HUES6 (cell line): ENCODE results near the gene ZNF682.
A peak's percentile ranks its signal among the peaks of the same experiment; 100 is the strongest.
"Not testable (repeated sequence)": the region's sequence is repeated elsewhere in the genome, so short reads cannot be mapped to it uniquely, and the experiment has no call there.

Experiments used
- H3K27ac ChIP-seq: 2 replicates; pipeline ENCODE4 v1.7.0; 2013; ENCODE audit warnings: low read depth, mild to moderate bottlenecking, low read length, inconsistent platforms
- H3K27me3 ChIP-seq: 2 replicates; pipeline ENCODE4 v1.6.1; 2013; ENCODE audit warnings: low read length; ENCODE audit not compliant: control insufficient read depth, insufficient read depth
- H3K36me3 ChIP-seq: 2 replicates; pipeline ENCODE4 v1.6.1; 2013; ENCODE audit warnings: low read length; ENCODE audit not compliant: control insufficient read depth, insufficient read depth
- H3K4me1 ChIP-seq: 2 replicates; pipeline ENCODE4 v1.6.1; 2013; ENCODE audit warnings: low read length; ENCODE audit not compliant: control insufficient read depth, insufficient read depth
- H3K4me3 ChIP-seq: 2 replicates; pipeline ENCODE4 v1.5.1; 2013; ENCODE audit warnings: low read depth, low read length
- H3K9ac ChIP-seq: one replicate; pipeline ENCODE4 v1.6.1; 2013; ENCODE audit warnings: mild to moderate bottlenecking, low read length
- H3K9me3 ChIP-seq: 2 replicates; pipeline ENCODE4 v1.6.1; 2013; ENCODE audit warnings: low read depth, low read length; ENCODE audit not compliant: control insufficient read depth, insufficient read depth

The ZNF682 gene

DNA sequence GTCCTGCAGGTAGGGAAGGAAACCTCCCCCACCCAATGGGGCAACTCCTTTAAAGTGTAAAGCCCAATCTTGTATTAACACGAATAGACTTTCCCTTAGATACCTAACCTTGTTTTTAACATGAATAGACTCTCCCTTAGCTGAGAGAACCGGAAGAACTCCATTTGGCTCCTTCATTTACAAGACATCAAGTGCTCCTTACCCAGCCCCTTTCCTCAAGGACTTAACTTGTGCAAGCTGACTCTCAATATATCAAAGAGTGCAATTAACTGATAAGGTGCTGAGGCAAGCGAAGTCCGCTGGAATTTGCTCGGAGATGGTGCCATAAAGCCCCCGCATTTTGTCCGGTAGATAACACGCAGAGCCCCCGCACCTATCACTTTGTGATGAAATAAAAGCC, 28.6 kb upstream of the ZNF682 start:
- no peaks in the 10 kb centered on the region for H3K27me3 ChIP-seq
- peaks cover 16% of the 10 kb centered on the region; the same call in 1 of the 2 replicates for H3K4me1 ChIP-seq
- H3K36me3 ChIP-seq = no peaks in the 10 kb centered on the region
- no peak overlapping the region for H3K27ac ChIP-seq
- peaks cover 20% of the 10 kb centered on the region for H3K9me3 ChIP-seq
- no peak overlapping the region for H3K9ac ChIP-seq
- H3K4me3 ChIP-seq = peak overlapping the region; percentile 27; the same call in 1 of the 2 replicates

DNA sequence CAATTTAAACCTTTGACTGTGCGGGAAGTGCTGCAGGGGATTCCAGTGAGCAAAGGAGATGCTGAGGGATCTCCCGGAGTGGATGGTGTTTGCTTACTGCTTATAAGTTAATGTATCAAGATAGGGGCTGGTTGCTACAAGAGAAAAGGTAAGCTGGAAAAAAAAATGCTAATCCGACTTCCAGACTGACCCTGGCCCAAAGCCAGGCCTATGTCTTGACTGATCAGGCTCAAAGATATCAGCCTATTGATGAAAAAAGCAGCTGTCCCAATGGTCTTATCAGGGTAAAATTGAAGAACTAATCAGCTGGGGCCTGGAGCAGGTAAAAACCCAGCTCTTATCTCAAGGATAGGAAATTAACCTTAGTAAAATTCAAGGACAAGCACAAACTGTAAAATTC, 27.6 kb upstream of the ZNF682 start:
- Histone ChIP-seq H3K9me3 (peaks cover 23% of the 10 kb centered on the region), H3K36me3 (no peaks in the 10 kb centered on the region), H3K4me1 (peaks cover 16% of the 10 kb centered on the region; the same call in 1 of the 2 replicates), H3K4me3 (no peak overlapping the region), H3K27ac (no peak overlapping the region), H3K27me3 (no peaks in the 10 kb centered on the region), H3K9ac (no peak overlapping the region)

DNA sequence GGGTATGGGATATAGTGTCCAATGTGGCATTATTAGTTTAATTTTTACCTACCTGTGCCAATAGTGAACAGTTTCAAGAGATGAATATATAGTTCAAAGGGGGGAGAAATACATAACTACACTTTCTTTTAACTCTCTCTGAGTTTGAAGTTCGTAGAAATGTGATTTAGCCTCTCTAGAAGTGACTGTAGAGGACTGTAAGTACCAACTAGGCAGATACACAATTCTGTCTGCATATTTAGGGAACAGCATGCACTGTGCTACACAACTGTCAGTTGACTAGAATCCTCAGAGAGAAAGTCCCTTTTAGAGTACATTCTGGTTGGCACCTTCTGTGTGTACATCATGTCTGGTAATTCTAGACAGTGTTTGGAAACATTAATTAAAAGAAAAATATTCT, 21.0 kb upstream of the ZNF682 start:
- Histone ChIP-seq H3K9me3 (peaks cover 18% of the 10 kb centered on the region), H3K27me3 (no peaks in the 10 kb centered on the region), H3K9ac (no peak overlapping the region), H3K36me3 (no peaks in the 10 kb centered on the region), H3K4me1 (no peaks in the 10 kb centered on the region; the same call in 1 of the 2 replicates), H3K4me3 (no peak overlapping the region), H3K27ac (no peak overlapping the region)

DNA sequence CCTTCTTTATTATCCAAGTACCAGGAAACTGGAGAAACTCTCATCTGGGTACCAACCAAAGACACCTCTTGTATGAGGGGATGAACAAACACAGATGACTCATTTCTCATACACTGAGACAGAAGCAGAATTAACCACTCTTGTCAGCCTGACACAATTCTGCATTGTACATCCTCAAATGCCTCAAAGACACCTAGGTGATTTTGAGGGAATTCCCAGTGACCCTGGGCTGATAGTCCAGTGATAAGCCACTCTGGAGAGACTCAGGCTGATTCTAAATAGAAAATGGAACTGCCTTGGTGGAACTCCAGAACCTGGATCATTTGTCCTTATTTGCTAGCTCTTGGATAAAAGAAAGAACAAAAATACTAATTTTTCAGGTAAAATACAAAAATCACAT, 19.4 kb upstream of the ZNF682 start:
- H3K4me3 ChIP-seq, H3K9ac ChIP-seq, H3K36me3 ChIP-seq, H3K27me3 ChIP-seq, H3K4me1 ChIP-seq, H3K27ac ChIP-seq: not testable (repeated sequence)
- peaks cover 16% of the 10 kb centered on the region for H3K9me3 ChIP-seq

DNA sequence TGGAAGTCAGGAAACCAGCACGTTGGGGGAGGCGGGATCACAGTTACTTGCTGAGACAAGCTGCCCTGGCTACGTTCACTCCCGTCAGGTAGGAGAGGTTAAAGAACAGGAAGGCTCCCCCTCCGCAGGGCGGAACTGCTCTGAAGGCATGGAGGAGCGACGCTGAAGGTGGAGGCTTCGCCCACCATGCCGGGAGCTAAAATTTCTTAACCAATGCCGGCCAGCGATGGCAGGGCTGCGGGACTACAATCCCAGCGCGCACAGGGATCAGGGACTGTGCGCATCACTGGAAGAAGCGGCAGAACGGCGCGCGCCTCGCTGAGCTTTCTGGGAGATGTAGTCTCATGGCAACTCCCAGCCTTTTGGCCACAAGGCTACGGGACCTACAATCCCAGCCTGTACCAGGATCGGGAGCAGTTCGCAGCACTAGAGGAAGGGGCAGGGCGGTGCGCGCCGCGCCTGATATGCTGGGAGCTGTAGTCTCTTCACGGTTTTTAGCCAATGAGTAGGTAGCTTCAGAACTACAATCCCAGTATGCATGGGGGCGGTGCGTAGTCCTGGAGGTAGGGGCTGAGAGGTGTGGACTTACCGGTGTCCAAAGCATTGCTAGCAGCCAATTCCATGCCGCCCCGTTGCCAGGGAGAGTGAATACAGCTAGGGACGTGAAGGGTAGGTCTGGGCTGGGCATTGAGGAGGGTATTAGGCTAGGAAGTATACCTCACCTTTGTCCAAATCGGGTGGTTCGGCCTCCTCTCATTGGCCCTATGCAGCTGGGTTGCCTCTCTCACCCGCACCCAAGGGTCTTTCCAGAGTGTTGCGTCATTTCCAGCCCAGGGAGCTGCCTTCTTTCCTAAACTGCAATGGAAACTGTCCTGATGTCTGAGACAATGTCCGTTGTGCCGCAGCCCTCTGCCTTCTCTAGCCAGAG, 12.8 kb upstream of the ZNF682 start:
- H3K27me3 ChIP-seq = no peaks in the 10 kb centered on the region
- H3K9me3 ChIP-seq = peaks cover 14% of the 10 kb centered on the region
- peak overlapping the region; percentile 70 for H3K4me3 ChIP-seq
- H3K27ac ChIP-seq = peak overlapping the region; percentile 19; the same call in 1 of the 2 replicates
- H3K9ac ChIP-seq = peak overlapping the region; percentile 22
- H3K4me1 ChIP-seq = no peaks in the 10 kb centered on the region
- no peaks in the 10 kb centered on the region for H3K36me3 ChIP-seq

DNA sequence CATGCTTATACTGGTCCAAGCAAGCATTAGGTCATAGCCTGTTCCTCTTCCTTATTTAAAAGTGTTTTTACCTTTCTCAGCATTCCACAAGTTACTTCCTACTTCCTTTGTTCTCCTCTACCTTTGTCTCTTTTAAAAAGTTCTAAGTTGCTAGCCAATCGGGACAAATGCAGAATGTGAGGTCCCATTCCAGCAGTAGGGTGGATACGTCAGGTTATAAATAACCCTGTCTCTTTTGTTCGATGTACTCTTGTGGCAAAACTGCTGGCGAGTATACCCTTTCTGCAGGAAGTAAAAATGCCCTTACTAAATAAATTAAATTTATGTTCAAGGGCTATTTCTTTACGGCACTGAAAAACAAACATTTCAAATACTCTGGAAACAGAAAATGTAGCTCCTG, 6.4 kb upstream of the ZNF682 start:
- not testable (repeated sequence) for H3K36me3 ChIP-seq

DNA sequence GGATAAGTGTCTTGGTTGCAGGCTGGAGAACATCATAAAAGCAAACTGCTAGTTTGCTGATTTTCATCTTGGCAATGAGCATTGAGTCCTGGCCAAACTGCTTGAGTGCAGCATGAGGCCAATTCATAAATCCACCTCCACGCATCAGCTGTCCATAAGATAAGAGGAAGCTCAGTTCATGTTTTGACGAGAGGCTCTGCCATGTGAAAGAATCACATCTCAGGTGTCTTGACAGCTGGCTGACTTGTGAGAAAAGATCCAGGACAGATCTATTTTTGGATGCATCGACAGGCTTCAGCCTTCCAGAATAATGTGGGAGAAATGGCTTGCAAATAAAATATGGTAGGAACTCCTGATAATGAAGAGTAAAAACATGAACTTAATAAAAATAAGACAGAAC, 5.4 kb upstream of the ZNF682 start:
- Histone ChIP-seq H3K36me3 (no peaks in the 10 kb centered on the region), H3K27me3 (no peaks in the 10 kb centered on the region), H3K27ac (no peak overlapping the region), H3K9me3 (peaks cover 18% of the 10 kb centered on the region; the same call in 1 of the 2 replicates), H3K9ac (no peak overlapping the region), H3K4me1 (no peaks in the 10 kb centered on the region), H3K4me3 (no peak overlapping the region)

More for the DNA sequence above, 6.4 kb upstream of the ZNF682 start:
- not testable (repeated sequence) for H3K27ac ChIP-seq, H3K27me3 ChIP-seq, H3K4me1 ChIP-seq, H3K9ac ChIP-seq, H3K4me3 ChIP-seq
- H3K9me3 ChIP-seq = peaks cover 24% of the 10 kb centered on the region; the same call in 1 of the 2 replicates

DNA sequence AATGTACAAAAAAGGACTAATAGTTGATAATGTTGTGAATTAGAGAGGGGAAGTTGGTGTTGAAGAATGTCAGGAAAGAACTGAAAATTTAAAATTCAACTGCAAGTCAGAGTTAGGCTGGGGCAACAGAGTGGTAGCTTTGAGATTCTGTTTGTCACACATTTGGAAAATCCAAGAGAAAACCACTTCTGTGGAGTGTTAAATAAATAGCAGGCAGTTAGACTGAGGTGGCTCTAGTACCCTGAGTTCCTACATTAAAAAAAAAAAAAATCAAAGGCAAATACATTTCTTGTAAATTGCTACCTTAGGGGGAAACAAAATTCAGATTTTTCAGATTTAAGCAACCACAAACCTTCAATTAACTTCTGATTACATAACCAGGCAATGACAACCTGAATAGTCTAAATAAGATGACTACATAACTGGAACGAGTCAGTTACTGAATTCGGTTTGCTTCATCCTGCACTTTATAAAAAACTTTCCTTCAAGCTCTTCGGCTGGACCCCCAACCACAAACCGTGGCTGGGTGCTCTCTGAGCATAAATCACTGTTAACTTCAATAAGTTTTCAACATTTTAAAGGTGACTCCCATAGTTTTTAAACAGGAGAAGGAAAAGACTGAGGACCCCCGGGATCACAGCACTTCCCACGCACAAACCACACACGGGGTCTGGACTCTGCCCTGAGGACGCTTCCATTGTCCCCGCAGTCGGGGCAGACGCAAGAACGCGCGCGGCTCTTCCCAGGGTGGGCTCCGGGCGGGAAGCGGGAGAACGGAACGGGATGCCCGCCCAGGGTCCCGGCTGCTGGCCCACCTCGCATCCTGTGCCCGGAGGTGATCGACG, 725 bp downstream of the ZNF682 start:
- Histone ChIP-seq H3K27me3 (no peaks in the 10 kb centered on the region), H3K9ac (no peak overlapping the region), H3K36me3 (peaks cover 10% of the 10 kb centered on the region; the same call in 1 of the 2 replicates), H3K27ac (no peak overlapping the region; the same call in 1 of the 2 replicates), H3K4me3 (peak overlapping the region; percentile 92), H3K4me1 (no peaks in the 10 kb centered on the region), H3K9me3 (peaks cover 20% of the 10 kb centered on the region; the same call in 1 of the 2 replicates)

DNA sequence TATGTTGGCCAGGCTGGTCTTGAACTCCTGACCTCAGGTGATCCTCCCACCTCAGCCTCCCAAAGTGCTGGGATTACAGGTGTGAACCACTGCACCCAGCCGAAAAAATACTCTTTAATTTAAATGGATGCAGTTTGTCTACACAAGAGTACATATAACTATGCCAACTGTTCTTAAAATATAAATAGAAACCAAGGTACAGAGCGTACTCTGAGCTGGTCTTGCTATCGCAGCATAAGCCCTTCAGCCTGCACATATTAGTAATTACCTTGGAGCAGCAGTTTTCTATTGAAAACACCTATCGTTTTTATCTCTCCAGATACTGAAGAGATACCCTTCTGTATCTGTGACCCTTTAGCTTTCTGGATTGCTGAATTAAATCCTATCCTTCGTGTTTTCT, 3.4 kb downstream of the ZNF682 start:
- Histone ChIP-seq H3K27ac (no peak overlapping the region), H3K4me1 (no peaks in the 10 kb centered on the region), H3K9ac (no peak overlapping the region), H3K4me3 (no peak overlapping the region), H3K9me3 (peaks cover 20% of the 10 kb centered on the region; the same call in 1 of the 2 replicates), H3K27me3 (no peaks in the 10 kb centered on the region), H3K36me3 (peaks cover 23% of the 10 kb centered on the region; the same call in 1 of the 2 replicates)

DNA sequence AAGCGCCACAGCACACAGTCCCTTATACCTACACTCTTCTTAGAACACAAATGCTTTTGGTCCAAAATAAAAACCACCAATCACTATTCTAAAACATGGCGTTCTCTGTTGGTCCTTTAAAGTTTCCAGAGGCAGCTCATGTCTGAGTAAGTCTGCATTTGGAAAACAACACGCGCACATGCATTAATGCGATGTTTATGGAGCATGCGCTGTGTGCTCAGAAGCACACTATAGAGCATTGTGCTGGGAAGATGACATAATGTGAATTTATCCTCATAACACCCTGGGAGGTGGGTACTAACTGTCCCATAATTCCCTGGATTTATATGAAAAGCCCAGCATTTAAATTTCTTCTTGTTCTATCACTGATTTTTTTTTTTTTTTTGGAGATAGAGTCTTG, 10.7 kb downstream of the ZNF682 start:
- no peaks in the 10 kb centered on the region for H3K4me1 ChIP-seq
- no peaks in the 10 kb centered on the region for H3K27me3 ChIP-seq
- peaks cover 30% of the 10 kb centered on the region; the same call in 1 of the 2 replicates for H3K36me3 ChIP-seq

More for the DNA sequence above, 10.7 kb downstream of the ZNF682 start:
- H3K4me3 ChIP-seq = no peak overlapping the region
- H3K9me3 ChIP-seq = peaks cover 23% of the 10 kb centered on the region; the same call in 1 of the 2 replicates
- H3K27ac ChIP-seq = no peak overlapping the region
- H3K9ac ChIP-seq = no peak overlapping the region
